ENCODE data around the gene C1QBP. TPM values are rescaled to one million over a fixed set of nuclear protein-coding genes. Genes with fewer than 3 reads are reported as not detected.

Gene C1QBP
- total and polyA plus RNA-seq, 2 of the 8 experiments (the other 6 are each of a cell fraction or from before 2014, with no cell fraction given) = 355 to 454 TPM

DNA sequence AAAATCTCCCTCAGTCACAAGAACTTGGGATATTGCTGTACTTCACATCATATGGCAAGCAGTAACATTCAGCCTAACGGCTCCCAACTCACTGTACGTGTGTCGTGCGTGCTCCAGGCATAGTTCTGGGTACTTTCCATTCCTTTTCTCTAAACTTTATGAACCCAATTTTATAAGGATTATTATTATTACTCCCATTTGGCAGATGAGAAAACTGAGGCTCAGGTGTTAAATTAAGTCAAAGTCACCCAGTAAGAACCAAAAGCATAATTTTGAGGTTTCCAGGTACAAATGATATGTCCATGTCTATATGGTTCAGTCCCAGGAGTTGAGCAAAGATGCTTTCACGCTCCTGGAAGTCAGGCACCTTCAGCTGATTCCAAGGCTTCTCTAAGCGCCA is 4.8 kb upstream of the C1QBP start:
- Histone ChIP-seq H2BK15ac (ENCODE audit: low read length) (no peak overlapping the region), H3K79me2 (ENCODE audit: control insufficient read depth in 1 of 2, insufficient read depth in 2 of 2, low read length in 2 of 2) (peaks cover 0 to 12% of the 10 kb centered on the region in 2 experiments; a peak in 2 of 4 replicates), H3K4me3 (ENCODE audit: extremely low read depth in 1 of 4, insufficient read depth in 2 of 4, low read depth in 3 of 4, low read length in 4 of 4) (no peak overlapping the region), H2BK20ac (ENCODE audit: low read length) (no peak overlapping the region), H3K27me3 (replicated peaks in 1 of 4; ENCODE audit: control insufficient read depth in 3 of 4, extremely low read depth in 1 of 4, insufficient read depth in 3 of 4, low read length in 3 of 4) (no peaks in the 10 kb centered on the region), H3K56ac (replicated peaks; ENCODE audit: insufficient read length, low read depth, low read length) (no peak overlapping the region), H3K36me3 (ENCODE audit: control insufficient read depth in 2 of 4, insufficient read depth in 4 of 4, low read length in 3 of 4) (peaks cover 12 to 51% (median 43%) of the 10 kb centered on the region in 4 experiments), H3K4me1 (replicated peaks in 1 of 4; ENCODE audit: control insufficient read depth in 3 of 4, insufficient read depth in 4 of 4, low read length in 3 of 4) (no peaks in the 10 kb centered on the region), H4K20me1 (replicated peaks in 1 of 2; ENCODE audit: control insufficient read depth in 1 of 2, insufficient read depth in 2 of 2, low read length in 2 of 2) (peaks cover 3 to 14% of the 10 kb centered on the region in 2 experiments), H3K9me3 (ENCODE audit: insufficient read depth in 2 of 2, low read depth in 1 of 2, low read length in 1 of 2) (no peaks in the 10 kb centered on the region), H2AFZ (ENCODE audit: low read length) (no peak overlapping the region), H3K18ac (ENCODE audit: extremely low read depth, low read length) (no peak overlapping the region), H2AK5ac (ENCODE audit: low read depth, low read length) (no peak overlapping the region), H2BK120ac (replicated peaks; ENCODE audit: low read depth, low read length) (no peak overlapping the region), H4K91ac (replicated peaks; ENCODE audit: insufficient read length, low read length) (no peak overlapping the region), H2BK12ac (ENCODE audit: low read depth, low read length) (no peak overlapping the region), H3K27ac (ENCODE audit: low read depth, low read length) (no peak overlapping the region), H3K9ac (replicated peaks in 1 of 4; ENCODE audit: extremely low read depth in 1 of 4, low read depth in 3 of 4, low read length in 3 of 4) (no peak overlapping the region), H2BK5ac (ENCODE audit: low read depth, low read length) (no peak overlapping the region), H4K8ac (ENCODE audit: extremely low read depth, insufficient read depth, low read length) (no peak overlapping the region), H3K23ac (ENCODE audit: insufficient read length) (no peak overlapping the region), H4K5ac (ENCODE audit: insufficient read length, low read depth, low read length) (no peak overlapping the region), H3K14ac (ENCODE audit: insufficient read length) (no peak overlapping the region), H3K4ac (replicated peaks; ENCODE audit: insufficient read length, low read depth, low read length) (no peak overlapping the region), H3K79me1 (ENCODE audit: low read depth, low read length) (peaks cover 9% of the 10 kb centered on the region), H3K4me2 (ENCODE audit: insufficient read depth in 1 of 2, low read depth in 2 of 2, low read length in 2 of 2) (no peak overlapping the region), H3K23me2 (ENCODE audit: low read depth, low read length) (no peaks in the 10 kb centered on the region)
- 93% methylated on average over 6 of the region's 6 CpGs; no CpG with 5 or more reads in 1 of the 2 experiments for WGBS, 2 experiments (ENCODE audit: extremely low coverage in 1 of 2, insufficient coverage in 1 of 2, insufficient read length in 1 of 2, insufficient replicate concordance in 2 of 2, low coverage in 1 of 2, low lambda C conversion rate in 2 of 2, missing lambda C conversion rate in 1 of 2)
- DNase-seq (ENCODE audit: low read depth in 1 of 2, low spot score in 2 of 2) = no peak
- FAIRE-seq = no peak
- ChIA-PET CTCF (ENCODE audit: partially characterized antibody) (interaction anchor here (1.0 to 2.6 kb wide), 2 partner anchors 7 to 10 kb away, joined by 3 to 9 read pairs; no protein-coding TSS in a partner anchor), POLR2A (ENCODE audit: partially characterized antibody) (interaction anchor here (2.8 to 21.2 kb wide), 2 partner anchors 15 to 19 kb away, joined by 9 to 228 read pairs; no protein-coding TSS in a partner anchor)
- TF ChIP-seq NRF1 (IDR thresholded peaks at IDR 0.05; ENCODE audit: low read depth, low read length) (no peak), HDAC2 (IDR thresholded peaks at IDR 0.05; ENCODE audit: borderline replicate concordance in 1 of 2, low read depth in 2 of 2, low read length in 2 of 2) (no peak), SUZ12 (IDR thresholded peaks at IDR 0.05; ENCODE audit: low read length) (no peak), CTBP2 (IDR thresholded peaks at IDR 0.05; ENCODE audit: borderline replicate concordance, insufficient read depth, insufficient read length, low read length) (no peak), EGR1 (IDR thresholded peaks at IDR 0.05; ENCODE audit: borderline replicate concordance, low read depth, low read length) (no peak), KDM5A (IDR thresholded peaks at IDR 0.05; ENCODE audit: low read length) (no peak)

Measured in H1 (cell line).